Suppressor macrophage treated with lipopolysaccharide for 1 hour (primary cell): ENCODE data around the gene OPCML.

ENCODE experiments used
- DNase-seq, 3 donors: peaks; one replicate each; pipeline ENCODE4 v3.0.0-alpha.2; 2020 to 2022

The OPCML gene

DNA sequence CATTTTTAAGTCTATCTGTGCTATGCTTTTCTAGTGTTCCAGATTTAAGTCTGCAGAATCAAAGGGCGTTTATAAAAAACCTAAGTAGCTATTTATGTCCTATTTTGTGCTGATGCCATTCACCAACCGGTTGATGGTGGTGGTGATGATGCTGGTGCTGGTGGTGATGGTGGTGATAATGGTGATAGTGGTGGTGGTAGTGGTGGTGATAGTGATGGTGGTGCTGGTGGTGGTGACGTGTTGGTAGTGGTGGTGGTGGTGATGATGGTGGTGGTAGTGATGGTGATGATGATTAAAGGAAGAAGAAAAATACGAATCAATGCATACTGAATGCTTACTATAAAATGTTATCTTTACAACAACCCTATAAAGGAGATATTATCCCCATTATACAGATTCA lies 178.2 kb downstream of the OPCML start:
- DNase-seq: no peak

DNA sequence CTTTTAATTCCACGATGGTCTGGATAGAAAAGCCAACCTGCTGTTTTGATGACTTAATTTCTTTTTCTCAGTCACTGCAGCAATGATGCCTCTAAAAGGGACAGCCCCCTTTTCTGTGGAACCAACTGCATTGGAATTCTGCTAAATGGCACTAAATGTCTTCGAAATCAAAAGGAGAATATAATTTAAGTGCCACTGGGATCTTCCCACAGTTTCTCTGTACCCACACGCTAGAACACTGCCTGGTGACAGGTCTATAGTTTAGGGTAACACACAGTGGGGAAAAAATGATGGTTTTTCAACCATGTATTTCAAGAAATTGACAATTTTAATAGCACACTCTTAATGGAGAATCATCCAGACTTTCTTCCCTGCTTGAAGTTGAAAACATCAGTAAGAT lies 182.3 kb downstream of the OPCML start:
- DNase-seq: no peak

DNA sequence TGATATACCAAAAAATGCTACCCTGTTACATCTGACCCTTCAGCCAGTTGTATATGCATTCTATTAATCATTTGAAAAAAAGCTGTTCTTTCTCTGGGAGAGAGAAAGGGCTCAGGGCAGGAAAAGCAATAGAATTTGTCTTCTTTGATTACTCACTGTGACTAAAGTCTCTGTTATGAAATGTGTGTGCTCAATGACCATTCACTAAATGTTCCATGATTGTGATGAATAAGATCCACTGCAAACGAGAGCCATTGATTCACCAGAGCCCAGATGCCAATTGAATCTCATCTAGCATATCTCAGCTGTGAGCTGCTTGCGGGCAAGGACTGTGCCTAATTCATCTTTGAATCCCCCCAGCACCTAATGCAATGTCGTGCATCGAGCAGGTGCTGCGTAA lies 184.3 kb downstream of the OPCML start:
- no peak for DNase-seq

DNA sequence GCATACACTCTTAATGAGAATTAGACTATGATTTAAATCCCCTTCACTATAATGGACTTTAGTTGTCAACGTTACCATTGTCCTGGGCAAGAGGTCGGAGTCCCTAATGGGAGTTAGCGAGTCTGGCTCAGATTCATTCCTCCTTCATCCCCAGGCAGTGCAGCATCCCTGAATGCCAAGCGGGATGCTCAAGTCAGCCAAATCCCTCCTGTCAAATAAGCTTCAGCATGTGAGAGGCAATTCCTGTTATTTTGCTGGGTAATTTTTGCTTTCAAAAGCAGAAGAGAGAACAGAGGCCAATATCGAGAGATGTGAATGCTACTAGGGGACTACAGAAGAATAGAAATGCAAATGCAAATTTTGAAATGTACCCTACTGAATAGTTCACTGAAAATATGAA lies 186.2 kb downstream of the OPCML start:
- no peak for DNase-seq

DNA sequence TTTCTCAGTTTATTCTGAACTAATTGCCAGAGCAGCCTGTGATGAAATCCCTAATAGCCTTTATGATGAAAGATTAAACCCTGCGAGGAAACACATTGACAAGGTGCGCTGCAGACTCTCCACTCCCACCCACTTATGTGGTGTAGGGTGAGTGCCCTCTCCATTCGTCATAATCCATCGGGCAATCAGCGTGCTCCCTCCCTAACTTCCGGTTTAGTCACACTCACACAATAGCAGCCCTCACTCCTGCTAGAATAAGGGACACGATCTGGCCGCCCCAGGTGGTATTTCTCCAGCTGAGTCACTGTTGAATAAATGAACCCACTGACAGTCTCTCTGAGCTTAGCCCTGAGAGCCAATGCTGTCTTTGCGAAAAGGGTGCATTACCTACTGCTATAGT lies 188.3 kb downstream of the OPCML start:
- no peak for DNase-seq

DNA sequence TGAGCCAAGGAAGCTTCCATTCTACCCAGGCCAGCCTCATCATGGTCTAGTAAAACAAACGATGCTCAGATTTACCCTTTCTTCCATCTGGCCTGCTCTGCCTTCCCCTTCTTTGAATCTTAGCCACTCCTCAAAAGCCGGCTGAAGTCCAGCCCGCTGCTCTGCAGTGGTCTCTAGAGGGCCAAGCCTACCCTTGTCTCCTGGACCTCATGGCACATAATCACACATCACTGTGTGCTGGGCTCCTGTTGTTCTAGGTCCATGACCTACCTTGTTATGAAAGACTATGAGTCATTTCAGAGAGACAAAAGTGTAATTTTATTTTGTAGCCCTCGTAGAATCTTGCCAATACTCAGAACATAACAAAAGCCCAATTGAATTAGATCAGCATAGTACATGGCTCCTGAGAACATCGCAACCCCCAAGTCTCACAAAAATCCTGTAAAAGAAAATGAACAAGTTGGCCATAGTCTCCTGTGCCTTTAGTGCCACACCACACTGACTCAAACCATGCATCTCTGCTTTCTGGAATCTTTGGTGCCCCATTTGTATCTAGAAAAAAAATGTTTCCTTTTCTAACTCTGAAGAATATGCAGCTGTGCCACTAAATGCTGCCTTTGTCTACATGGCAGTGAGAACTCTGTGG lies 192.7 kb downstream of the OPCML start:
- no peak for DNase-seq

DNA sequence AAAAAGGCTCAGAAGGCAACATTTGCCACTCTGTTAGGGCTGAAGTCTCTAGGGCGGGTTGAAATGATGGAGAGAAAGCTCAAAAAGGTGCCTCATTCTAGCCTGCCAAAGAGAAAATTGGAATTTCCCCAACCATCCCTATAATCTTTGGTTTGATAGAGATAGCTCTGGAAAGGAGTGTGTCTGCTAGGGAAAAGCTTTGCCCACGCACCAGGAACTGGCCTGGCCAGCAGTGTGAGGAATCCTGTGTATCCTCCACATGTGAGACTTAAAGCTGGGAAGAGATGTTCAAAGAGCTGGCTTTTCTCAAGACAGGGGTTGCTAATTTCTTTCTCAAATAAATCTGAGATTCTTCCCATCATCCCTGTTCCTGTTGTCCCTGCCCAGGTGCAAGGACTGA lies 193.7 kb downstream of the OPCML start:
- DNase-seq: no peak

DNA sequence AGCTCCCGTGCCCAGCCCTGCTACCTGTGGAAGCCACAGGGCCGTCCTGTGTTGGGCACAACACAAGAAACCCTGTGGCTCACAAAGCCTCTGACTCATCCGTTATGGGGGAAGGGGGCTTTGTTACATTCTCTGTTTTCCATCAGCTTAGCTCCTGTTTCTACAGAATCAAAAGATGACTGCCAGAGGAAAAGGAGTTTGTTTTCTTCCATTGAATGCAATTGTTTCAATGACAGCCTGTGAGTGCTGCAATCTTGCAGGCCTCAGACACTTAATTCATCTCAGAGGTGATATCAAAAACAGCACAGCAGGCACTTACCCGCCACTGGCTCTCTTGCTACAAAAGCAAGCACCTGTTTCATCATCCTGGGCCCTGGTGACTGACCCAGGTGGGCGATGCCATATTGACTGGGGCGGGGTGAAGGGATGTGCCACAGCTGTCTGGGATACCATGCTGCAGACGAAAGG lies 194.3 kb downstream of the OPCML start:
- no peak for DNase-seq

DNA sequence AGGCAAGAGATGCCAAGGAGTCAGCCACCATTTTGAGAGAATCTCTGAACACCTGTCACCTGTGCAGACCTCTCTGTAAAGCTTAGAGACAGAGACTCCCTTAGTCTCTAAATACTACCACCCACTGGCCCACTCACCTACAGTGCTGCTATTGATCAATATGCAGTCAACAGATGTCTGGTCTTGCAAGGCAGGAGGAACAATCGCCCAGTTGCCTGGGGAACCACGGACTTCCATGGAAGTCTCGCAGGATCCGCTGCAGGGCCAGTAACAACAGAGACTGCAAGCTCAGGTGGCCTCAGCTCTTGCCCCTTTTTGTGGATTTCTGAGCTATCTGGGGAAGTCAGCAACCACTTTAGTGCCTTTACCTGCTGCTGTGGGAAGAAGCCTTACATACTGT lies 195.1 kb downstream of the OPCML start:
- DNase-seq: no peak

DNA sequence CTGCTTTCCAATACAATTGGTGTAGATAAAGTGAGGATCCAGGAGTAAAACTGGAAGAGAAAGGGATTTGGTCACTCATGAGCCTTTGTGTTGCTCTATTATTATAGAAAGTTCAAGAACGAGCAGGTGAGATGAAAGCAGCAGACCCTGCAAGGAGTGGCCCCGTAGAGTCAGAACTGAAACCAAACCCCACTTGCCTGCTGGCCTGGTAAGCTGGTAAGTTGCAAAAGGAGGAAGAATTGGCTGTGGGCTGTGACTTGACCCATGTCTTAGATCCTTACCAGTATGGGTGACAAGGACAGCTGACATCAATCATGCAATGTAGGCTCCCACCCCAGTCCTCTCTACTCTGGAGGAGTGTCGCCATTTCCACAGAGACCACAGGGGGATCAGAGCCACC lies 201.3 kb downstream of the OPCML start:
- DNase-seq: no peak

DNA sequence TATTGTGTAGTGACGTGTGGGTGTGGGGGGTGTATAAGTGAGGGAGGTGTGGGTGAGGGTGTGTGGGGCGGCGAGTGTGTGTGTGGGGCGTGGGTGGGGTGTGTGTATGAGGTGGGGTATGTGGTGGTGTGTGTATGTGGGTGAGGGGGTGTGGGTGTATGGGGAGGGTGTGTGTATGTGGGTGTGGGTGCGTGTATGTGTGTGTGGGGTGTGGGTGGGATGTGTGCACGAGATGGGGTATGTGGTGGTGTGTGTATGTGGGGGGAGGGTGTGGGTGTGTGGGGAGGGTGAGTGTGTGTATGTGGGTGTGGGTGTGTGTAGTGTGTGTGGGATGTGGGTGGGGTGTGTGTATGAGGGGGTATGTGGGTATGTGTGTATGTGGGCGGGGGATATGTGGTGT lies 205.5 kb downstream of the OPCML start:
- DNase-seq: no peak

DNA sequence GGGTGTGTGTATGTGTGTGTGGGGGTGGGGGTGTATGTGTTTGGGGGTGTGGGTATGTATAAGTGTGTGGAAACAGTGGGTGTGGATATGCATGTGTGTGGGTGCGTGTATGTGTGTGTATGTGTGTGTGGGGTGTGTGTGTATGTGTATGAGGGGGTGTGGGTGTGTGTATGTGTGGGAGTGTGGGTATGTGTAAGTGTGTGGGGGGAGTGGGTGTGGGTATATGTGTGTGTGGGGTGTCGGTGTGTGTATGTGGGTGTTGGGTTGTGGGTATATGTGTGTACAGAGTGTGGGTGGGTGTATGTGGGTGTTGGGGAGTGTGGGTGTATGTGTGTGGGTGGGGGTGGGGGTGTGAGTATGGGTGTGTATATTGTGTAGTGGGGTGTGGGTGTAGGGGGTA lies 206.0 kb downstream of the OPCML start:
- no peak for DNase-seq

DNA sequence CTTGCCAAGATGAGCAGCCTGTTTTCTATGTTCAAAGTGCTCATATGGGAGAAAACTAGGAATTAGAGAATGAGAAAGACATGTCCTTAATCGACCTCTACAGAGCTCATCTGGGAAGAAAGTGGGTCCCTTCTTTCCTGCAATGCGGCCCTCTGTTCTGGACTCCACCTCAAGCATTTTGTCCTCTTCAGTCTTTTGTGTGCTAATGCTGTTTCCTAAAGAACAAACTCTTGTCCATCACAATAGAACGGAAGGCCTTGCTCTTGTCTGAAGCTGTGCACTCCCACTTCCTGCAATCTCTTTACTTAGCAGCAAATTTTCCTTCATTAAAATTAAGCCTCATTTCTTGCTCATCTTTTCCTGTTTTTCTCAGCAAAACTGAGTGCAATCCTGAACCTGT lies 206.6 kb downstream of the OPCML start:
- DNase-seq: no peak

DNA sequence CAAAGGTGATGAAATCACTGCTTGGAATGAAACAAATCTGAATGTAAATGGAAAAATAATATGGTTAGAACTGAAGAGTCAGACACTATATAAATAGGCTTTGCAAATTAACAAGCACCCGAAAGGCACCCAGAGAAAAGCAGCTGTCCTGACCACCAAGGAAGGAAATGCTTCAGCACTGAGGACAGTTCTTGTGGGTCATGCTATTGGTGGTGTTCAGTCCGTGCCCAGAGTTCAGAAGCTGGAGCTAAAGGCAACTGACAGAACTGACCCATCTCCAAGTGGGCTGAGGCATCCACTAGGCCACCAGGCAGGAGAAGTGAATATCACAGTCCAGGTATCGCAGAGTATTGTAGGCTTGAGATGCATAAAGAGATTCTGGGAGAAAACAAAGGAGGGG lies 208.9 kb downstream of the OPCML start:
- no peak for DNase-seq

DNA sequence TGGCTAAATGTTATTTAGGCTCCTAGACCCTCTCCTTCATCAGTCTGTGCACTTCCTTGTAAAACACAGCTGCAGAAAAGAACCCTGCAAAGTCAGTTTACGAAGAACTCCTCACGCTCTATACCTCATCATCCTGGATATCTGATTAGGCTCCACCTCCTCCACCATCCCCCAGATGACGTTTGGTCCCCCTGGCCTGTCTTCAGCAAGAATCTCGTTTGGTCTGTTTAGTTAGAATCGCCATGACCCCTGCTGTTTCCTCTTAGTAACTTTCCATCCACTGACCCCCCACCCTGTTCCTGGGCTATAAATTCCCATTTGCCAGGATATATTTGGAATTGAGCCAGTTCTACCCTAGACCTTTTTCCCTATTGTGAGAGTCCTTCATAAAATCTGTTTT lies 214.1 kb downstream of the OPCML start:
- DNase-seq: no peak

DNA sequence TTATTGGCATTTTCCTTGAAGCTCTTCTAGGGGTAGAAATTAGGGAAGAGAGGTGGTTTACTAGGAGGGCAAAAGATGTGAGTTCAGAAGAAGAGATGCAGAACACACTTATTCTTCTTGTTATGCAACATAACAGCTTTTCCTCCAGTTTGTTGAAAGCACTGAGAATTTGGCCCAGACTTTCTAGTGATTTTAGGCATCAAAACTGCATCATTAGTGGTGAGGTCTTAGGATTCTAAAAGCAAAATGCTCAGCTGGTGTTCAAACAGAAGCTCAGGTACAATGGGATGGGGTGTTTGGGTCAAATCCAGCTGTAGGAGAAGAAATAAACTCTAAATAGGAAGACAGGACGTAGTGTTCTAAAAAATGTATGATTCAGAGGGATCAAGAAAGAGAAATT lies 221.1 kb downstream of the OPCML start:
- no peak for DNase-seq

DNA sequence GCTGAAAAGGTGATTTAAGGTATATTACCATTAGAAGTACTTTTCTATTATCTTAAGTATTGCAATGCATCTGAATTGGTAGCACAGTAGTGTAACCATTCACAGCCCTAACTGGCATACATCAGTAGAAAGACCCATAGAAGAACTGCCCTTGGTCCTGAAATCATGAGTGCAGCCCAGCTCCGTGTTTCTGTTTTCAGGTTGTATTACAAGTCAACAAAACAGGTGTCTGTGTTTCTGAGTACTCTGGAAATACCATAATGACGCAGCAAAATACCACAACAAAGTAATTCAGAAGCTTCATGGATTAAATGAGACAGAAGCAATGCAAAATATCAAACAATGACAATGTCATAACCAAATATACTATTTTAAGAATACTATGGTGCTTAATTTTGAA lies 226.3 kb downstream of the OPCML start:
- DNase-seq: no peak

DNA sequence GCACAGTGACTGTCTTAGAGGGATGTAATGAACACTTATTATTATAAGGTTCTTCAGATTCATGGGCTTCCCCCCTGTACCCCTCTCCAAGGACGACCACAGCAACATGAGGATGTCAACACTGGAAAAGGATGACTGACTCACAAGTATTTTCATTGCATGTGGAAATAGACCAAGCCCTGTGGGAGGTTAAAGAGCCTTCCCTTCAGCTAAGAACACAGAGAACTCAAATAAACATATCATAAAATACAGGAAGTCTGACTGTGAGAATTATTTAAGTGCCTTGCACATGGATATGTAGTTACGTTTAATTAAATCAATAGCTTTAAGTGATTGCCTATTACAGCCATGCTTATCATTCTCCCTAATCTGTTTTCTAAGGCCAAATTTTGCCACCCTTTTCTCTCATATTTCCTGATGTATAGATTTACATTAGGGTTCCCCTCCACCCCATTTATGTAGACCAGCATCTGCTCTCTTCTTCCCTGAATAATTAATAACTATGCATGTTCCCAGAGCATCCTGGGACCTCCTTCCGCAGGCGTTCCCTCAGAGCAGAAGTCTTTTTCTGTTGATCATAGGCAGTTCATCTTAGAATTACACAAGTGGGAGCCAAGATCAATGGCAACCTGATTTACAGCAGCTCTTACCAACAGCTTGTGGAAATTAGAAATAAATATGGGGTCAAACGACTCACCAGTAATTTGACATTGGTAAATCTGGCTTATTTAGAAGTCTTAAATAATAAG lies 226.9 kb downstream of the OPCML start:
- DNase-seq: no peak

DNA sequence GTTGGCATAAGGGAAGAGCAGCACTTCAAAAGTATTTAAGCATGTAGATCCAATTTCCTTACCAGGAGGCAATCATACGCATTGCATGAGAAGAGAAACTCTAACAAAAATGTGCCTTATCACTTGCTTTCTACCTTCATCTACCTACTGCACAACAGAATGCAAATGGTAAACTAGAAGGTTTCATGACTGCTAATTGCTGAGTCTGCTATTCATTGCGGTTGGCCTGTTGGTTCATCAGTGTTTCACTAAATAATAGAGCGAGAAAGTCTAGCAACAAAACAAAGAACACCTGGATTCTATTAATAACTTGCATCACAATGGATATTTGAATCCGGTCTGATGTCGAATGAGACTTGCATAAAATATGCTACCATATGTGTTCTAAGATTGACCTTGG lies 229.0 kb downstream of the OPCML start:
- DNase-seq: no peak

DNA sequence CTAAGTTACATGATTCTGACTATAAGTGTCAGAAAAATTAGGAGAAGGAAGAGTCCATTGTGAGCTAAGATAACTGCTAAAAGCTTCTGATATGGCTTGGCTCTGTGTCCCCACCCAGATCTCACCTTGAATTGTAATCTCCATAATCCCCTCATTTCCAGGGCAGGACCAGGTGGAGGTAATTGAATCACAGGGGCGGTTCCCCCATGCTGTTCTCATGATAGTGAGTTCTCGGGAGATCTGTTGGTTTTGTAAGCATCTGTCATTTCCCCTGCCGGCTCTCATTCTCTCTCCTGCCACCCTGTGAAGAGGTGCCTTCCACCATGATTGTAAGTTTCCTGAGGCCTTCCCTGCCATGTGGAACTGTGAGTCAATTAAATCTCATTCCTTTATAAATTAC lies 230.2 kb downstream of the OPCML start:
- DNase-seq: no peak

DNA sequence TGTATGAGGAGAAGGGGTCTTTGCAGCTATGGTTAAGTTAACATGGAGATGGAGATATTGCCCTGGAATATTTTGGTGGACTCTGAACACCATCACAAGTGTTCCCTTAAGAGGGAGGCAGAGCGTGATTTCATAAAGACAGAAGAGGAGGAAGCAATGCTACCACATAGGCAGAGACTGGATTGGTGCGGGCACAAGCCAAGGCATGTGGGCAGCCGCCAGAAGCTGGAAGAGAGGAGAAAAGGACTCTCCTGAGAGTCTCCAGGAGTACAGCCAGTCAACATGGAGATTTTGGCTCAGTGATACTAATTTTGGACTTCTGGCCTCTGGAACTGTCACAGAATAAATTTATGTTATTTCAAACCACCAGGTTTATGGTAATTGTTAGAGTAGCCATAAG lies 231.6 kb downstream of the OPCML start:
- no peak for DNase-seq

DNA sequence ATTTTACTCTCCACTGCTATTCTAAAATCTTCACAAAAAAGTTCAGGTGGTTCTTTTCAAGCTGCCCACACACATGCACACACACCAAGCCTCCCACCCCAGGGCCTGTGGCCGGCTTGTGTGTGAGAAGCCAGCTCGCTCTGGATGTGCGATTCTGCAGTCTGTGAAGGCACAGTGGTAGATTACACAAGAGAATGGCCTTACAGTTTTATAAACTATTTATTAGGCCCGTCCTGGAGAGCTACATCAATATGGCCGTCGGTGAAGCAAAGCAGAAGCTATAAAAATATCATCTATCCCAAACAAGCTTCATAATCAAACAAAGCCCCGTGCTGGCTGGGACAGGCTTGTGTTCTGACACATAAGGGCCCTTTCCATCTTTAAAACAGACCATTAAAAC lies 240.5 kb downstream of the OPCML start:
- no peak for DNase-seq

DNA sequence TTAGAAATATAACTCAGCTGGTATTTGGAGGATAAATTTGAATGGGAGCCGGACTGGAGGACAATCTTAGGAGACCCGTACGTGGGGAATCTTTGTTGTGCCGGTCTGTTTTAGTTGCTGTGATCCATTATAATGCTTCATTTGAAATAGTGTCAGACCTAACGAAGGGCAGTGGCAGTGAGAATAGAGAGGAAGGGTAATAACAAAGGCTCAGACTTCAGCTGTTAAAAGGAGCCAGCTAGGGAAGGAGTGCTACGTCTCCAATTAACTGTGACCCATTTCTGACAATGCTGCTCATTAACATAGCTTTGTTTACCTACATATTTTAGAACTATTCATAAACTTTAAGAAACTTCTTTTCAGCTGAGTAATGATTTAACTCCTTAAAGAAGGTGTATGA lies 246.9 kb downstream of the OPCML start:
- DNase-seq: no peak

DNA sequence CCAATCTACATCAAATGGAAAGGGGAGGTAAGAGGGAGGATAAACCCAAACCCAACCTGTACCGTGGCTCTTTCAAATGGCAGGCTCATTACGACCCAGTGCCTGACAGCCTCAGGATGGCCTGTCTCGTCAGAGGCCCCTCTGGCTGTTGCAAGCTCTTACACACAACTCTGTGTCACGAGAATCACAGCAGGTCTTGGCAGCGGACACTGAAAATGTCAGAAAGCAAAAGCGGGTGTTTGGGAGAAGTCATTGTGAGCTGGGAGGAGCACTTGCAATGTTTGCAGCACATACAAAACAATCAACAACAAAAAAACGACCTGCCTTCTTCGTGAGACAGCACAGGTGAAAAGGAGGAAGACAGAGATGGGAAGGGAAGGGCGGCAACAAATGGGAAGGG lies 248.1 kb downstream of the OPCML start:
- no peak for DNase-seq

DNA sequence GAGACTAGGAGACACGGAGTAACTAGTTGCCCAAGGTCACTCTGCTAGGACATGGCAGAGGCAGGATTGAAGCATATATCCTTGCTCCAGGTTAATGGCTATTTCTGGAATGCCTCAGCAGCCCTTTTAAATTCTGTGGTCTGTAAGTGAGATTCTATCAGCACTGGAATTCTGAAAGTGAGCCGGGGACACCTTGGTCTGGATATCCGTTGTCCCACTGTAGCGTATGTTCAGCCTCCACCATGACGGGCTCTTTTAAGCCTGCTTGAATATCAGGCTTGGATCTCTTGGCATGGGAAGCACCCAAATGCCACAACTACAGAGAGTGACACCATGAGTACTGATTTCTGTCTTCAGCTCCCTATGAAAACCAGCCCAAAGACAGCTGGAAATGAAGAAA lies 254.4 kb downstream of the OPCML start:
- no peak for DNase-seq
